B cell (primary cell): ENCODE measurements around the gene PRAC2.

Source experiments
- CTCF ChIP-seq: fragments of 200-600 bp; IDR thresholded peaks from one replicate; pipeline ENCODE4 v1.8.0; 2022; ENCODE audit warnings: antibody characterized with exemption, mild to moderate bottlenecking
- EZH2 ChIP-seq: IDR thresholded peaks from 2 replicates; pipeline ENCODE4 v1.6.1; 2012; ENCODE audit warnings: borderline replicate concordance, low read depth, mild to moderate bottlenecking, moderate library complexity, low read length; ENCODE audit not compliant: insufficient read depth, poor library complexity, severe bottlenecking

GRCh38 chr17:48760411-48760810 is 37.4 kb downstream of the PRAC2 start:
- TF ChIP-seq CTCF = no peak
- no peak for TF ChIP-seq EZH2
